IMR-90 (cell line): Measurements from ENCODE around the gene CLEC19A.

Experiments used
- CHD1 ChIP-seq: IDR thresholded peaks from 2 replicates; pipeline ENCODE4 v1.6.1; 2012; ENCODE audit warnings: low read depth, low read length, improper control_type of control experiment
- CTCF ChIP-seq: conservative IDR thresholded peaks from 2 replicates; pipeline ENCODE4 v1.5.1; 2012; ENCODE audit warnings: mild to moderate bottlenecking, low read depth, low read length, improper control_type of control experiment
- POLR2A ChIP-seq: IDR thresholded peaks from 2 replicates; pipeline ENCODE4 v1.6.1; 2012; ENCODE audit warnings: mild to moderate bottlenecking, low read depth, low read length
- RFX5 ChIP-seq: IDR thresholded peaks from 2 replicates; pipeline ENCODE4 v1.8.0; 2012; ENCODE audit warnings: low read depth, mild to moderate bottlenecking, low read length, moderate library complexity

- no peak for TF ChIP-seq CTCF
- no peak for TF ChIP-seq CHD1
- TF ChIP-seq POLR2A: no peak
- TF ChIP-seq RFX5: no peak
Measured at GRCh38 chr16:19264123-19264673, 21.3 kb upstream of the CLEC19A start.
